Body of pancreas (tissue), 4 donors: Measurements from ENCODE around the gene ZC3H12D. TPM values are rescaled to one million over a fixed set of nuclear protein-coding genes. Genes with fewer than 3 reads are reported as not detected.

Experiments used
- ATAC-seq: fragments of 150-250 bp; one replicate; pipeline ENCODE4 v1.9.1; 2016
- DNase-seq, 4 donors: peaks; one replicate each; pipeline ENCODE4 v3.0.0-alpha.2; 2019
- H3K27ac ChIP-seq, 4 donors: fragments of 200-600 bp; sonication (generic); 1 replicate in 3 of 4; 2 replicates in 1 of 4; pipeline versions ENCODE4 v1.5.1 to v1.6.1; 2016 to 2019; ENCODE audit warnings: mild to moderate bottlenecking in 1 of 4, mixed read lengths in 1 of 4, moderate library complexity in 1 of 4
- H3K27me3 ChIP-seq, 2 donors: fragments of 200-600 bp; sonication (generic); one replicate each; pipeline ENCODE4 v1.6.0; 2016; ENCODE audit warnings: mild to moderate bottlenecking in 1 of 2
- H3K36me3 ChIP-seq, 2 donors: fragments of 200-600 bp; sonication (generic); replicated peaks in 1 of 2; 2 replicates each; pipeline ENCODE4 v1.5.1; 2016; ENCODE audit warnings: low read depth in 2 of 2; ENCODE audit not compliant: insufficient read depth in 1 of 2
- H3K4me1 ChIP-seq: fragments of 200-600 bp; sonication (generic); one replicate; pipeline ENCODE4 v1.6.0; 2016
- H3K4me3 ChIP-seq, 2 donors: fragments of 200-600 bp; sonication (generic); 1 replicate in 1 of 2; 2 replicates in 1 of 2; pipeline ENCODE4 v1.5.1; 2016 to 2019
- H3K9me3 ChIP-seq, 3 donors: fragments of 200-600 bp; sonication (generic); 1 replicate in 2 of 3; 2 replicates in 1 of 3; pipeline ENCODE4 v1.5.1; 2016
- POLR2A ChIP-seq, 3 donors: fragments of 450-650 bp; IDR thresholded peaks; one replicate each; pipeline ENCODE4 v1.6.1; 2016; ENCODE audit warnings: antibody characterized with exemption in 3 of 3, mild to moderate bottlenecking in 2 of 3
- whole genome bisulfite sequencing, 2 donors: methylation state at CpG; one replicate each; pipeline ENCODE4 v1.1.5; 2017; 5-methylcytosine and 5-hydroxymethylcytosine counted together
- intact Hi-C: fragments of 100-400 bp; cut with DNase I; formaldehyde crosslinking; loops from one replicate; pipeline ENCODE4 v1.15.1; 2023
- total RNA-seq, 2 donors: library from RNA; depleted of rRNA; stranded (reverse); fragments of >200 nt; gene quantifications; one replicate each; pipeline ENCODE4 v1.1.0, GENCODE V29; 2016
- TF ChIP-seq, protein P1 (sequence below), 7 experiments: fragments of 450-650 bp in 4 of 7; fragments of 200-600 bp in 3 of 7; sonication (generic) in 3 of 7; IDR thresholded peaks; one replicate each; pipeline ENCODE4 v1.5.1; 2016 to 2019; ENCODE audit warnings: antibody characterized with exemption in 7 of 7

The ZC3H12D gene
- total RNA-seq, 2 donors from 2014 or later: 0.52 to 2.6 TPM

DNA sequence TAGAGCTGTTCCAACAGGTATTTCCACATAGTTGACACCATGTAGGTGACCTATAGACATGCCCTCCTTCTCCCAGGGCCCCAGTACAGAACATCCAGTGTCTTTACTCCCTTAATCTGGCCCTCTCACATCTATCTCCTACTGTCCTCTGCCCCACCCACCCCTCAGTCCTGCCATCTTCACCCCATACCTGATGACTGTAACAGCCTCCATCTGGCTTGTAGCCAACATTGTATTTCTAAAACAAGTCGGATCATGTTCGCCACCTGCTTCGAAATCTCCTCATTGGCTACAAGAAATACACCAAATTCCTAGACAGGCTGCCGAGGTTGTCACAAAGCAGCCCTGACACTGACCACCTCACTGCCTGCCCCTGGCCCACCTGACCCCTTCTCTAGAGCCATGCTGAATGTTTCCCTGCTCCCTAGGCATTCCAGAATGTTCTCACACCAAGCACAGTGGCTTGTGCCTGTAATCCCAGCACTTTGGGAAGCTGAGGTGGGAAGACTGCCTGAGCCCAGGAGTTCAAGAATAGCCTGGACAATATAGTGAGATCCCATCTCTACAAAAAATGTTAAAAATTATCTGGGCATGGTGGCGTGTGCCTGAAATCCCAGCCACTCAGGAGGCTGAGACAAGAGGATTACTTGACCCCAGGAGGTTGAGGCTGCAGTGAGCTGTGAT lies 6.0 kb downstream of the ZC3H12D start:
- Histone ChIP-seq H3K9me3 (no peaks in the 10 kb centered on the region), H3K4me1 (no peaks in the 10 kb centered on the region), H3K27ac (no peak overlapping the region), H3K27me3 (no peaks in the 10 kb centered on the region), H3K4me3 (no peak overlapping the region), H3K36me3 (no peaks in the 10 kb centered on the region)
- intact Hi-C loops: no loop called here
- WGBS, 2 donors: 77 to 86% methylated on average over 5 of the region's 5 CpGs
- DNase-seq (no peak), ATAC-seq (no peak)
- TF ChIP-seq POLR2A (IDR thresholded peaks at IDR 0.05): no peak
- TF ChIP-seq, protein P1, sequence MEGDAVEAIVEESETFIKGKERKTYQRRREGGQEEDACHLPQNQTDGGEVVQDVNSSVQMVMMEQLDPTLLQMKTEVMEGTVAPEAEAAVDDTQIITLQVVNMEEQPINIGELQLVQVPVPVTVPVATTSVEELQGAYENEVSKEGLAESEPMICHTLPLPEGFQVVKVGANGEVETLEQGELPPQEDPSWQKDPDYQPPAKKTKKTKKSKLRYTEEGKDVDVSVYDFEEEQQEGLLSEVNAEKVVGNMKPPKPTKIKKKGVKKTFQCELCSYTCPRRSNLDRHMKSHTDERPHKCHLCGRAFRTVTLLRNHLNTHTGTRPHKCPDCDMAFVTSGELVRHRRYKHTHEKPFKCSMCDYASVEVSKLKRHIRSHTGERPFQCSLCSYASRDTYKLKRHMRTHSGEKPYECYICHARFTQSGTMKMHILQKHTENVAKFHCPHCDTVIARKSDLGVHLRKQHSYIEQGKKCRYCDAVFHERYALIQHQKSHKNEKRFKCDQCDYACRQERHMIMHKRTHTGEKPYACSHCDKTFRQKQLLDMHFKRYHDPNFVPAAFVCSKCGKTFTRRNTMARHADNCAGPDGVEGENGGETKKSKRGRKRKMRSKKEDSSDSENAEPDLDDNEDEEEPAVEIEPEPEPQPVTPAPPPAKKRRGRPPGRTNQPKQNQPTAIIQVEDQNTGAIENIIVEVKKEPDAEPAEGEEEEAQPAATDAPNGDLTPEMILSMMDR (IDR thresholded peaks at IDR 0.05): no peak

DNA sequence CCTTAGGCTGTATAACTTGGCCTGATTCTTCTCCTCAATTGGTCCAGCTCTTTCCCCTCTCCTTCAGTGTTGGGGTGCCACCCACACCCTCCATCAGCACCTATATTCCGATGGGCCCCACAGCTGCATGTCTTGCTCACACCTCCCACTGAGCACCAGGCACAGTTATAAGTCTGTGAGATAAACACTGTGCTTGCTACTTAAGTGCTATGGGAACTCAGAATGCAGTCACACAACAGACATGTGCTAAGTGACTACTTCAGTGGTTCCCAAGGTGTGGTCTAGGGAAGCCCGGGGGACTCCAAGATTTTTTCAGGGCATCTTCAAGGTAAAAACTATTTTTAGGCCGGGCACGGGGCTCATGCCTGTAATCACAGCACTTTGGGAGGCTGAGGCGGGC lies 7.3 kb downstream of the ZC3H12D start:
- Histone ChIP-seq H3K27ac (no peak overlapping the region), H3K4me1 (no peaks in the 10 kb centered on the region), H3K9me3 (no peaks in the 10 kb centered on the region), H3K36me3 (no peaks in the 10 kb centered on the region), H3K27me3 (no peaks in the 10 kb centered on the region), H3K4me3 (no peak overlapping the region)
- DNase-seq (no peak), ATAC-seq (no peak)
- TF ChIP-seq POLR2A (IDR thresholded peaks at IDR 0.05): no peak
- TF ChIP-seq, protein P1 (IDR thresholded peaks at IDR 0.05): no peak
- WGBS, 2 donors: 89% methylated on average over 5 of the region's 5 CpGs
- intact Hi-C loops: no loop called here

DNA sequence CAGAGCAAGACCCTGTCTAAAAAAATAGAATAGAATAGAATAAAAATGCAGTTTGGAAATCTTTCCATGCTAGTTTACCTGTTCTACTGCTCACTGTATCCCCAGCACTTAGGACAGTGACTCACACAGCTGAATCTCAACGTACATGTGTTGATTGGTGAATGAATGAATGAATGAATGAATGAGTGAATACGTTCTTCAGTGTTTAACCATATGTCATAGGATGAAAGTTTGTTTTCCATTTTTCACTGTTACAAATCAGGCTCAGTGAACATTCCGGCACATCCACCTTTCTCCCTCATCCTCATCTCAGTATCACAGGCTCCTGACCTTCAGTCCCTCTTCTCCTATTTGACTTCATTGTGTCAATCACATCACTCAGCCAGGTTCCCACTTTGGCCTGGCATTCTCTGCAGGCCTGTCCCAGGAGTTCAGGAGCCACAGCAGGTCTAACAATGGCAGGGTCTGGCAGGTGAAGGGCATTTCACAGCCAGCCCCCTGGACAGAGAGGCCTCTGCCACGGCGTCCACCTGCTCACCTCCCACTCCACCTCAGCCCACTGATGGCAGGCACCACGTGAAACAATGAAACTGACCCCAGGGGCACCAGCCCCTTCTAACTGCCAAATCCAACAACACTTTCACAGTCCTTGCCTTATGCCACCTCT lies 7.9 kb downstream of the ZC3H12D start:
- Histone ChIP-seq H3K36me3 (no peaks in the 10 kb centered on the region), H3K4me3 (no peak overlapping the region), H3K9me3 (no peaks in the 10 kb centered on the region), H3K4me1 (no peaks in the 10 kb centered on the region), H3K27me3 (no peaks in the 10 kb centered on the region), H3K27ac (no peak overlapping the region)
- no peak for DNase-seq
- no peak for ATAC-seq
- no peak for TF ChIP-seq POLR2A (IDR thresholded peaks at IDR 0.05)
- TF ChIP-seq, protein P1 (IDR thresholded peaks at IDR 0.05): no peak
- 71 to 76% methylated on average over 5 to 6 of the region's 6 CpGs for WGBS, 2 donors
- intact Hi-C loops: no loop called here

DNA sequence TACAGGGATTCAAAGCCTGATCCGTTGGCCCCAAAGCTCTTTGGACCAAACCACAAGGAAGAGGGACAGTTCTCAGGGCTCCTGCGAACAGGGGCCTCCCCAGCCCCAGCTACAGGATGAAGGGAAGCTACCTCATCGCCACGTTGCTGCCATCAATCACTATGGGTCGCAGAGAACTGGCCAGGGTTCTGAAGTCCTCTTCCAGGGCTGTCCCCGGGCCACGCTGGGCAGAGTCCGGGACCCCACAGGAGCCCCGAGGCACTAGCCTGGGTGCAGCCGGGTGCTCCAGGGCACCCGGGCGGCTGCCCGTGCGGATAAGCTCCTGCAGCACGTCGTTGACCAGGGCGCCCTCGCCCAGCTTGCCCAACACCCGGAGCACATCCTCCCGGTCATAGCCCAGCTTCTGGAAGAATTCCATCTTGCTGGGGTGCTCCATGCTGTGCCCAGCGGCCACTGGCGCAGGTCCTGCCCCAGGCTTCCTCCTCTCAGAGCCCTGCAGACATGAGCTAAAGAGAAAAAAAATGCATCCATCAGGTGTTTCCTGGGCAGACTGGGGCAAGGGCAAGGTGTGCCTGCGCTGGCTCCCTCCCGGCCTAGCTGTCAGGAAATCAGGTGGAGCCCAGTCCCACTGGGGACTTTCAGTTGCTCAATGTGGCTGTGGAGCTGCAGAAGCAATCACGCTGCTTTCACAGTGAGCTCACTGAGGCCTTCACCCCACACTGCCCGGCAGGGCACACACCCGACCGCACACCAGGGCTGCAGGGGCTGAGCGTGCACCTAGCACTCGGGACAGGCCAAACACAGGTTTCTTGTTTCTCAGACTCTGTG lies 10.5 kb downstream of the ZC3H12D start:
- no peaks in the 10 kb centered on the region for H3K9me3 ChIP-seq
- H3K27ac ChIP-seq: no peak overlapping the region
- DNase-seq: no peak
- H3K27me3 ChIP-seq: no peaks in the 10 kb centered on the region
- 83% methylated on average over 7 to 29 of the region's 30 CpGs for WGBS, 2 donors
- no peak overlapping the region for H3K4me3 ChIP-seq
- no peaks in the 10 kb centered on the region for H3K36me3 ChIP-seq
- TF ChIP-seq, protein P1 (IDR thresholded peaks at IDR 0.05): no peak
- no peak for TF ChIP-seq POLR2A (IDR thresholded peaks at IDR 0.05)
- no peaks in the 10 kb centered on the region for H3K4me1 ChIP-seq
- no peak for ATAC-seq
- intact Hi-C loops: no loop called here
